Measurements from ENCODE around the gene KLF3.

Gene KLF3

GRCh38 chr4:38663801-38664705, at the start of gene KLF3:
Gene KLF3 (plus strand): TSS chr4:38664199. CDS start chr4:38680626, 16,427 bp downstream.
- TF ChIP-seq CTCF (IDR thresholded peaks at IDR 0.05; ENCODE audit: low read depth, low read length) = no peak
- H3K4me3 ChIP-seq (ENCODE audit: low read depth, low read length) = peak within 1 kb of the TSS; percentile 83

GRCh38 chr4:38614231-38614630, 49.8 kb upstream of the KLF3 start:
- H3K4me3 ChIP-seq (ENCODE audit: low read depth, low read length) = no peak overlapping the region
- TF ChIP-seq CTCF (IDR thresholded peaks at IDR 0.05; ENCODE audit: low read depth, low read length) = no peak

- no peak overlapping the region for H3K4me3 ChIP-seq (ENCODE audit: low read depth, low read length)
- TF ChIP-seq CTCF (IDR thresholded peaks at IDR 0.05; ENCODE audit: low read depth, low read length) = no peak
Measured at GRCh38 chr4:38615847-38616246, 48.2 kb upstream of the KLF3 start.

GRCh38 chr4:38618505-38618904, 45.5 kb upstream of the KLF3 start:
- no peak overlapping the region for H3K4me3 ChIP-seq (ENCODE audit: low read depth, low read length)
- TF ChIP-seq CTCF (IDR thresholded peaks at IDR 0.05; ENCODE audit: low read depth, low read length) = no peak

- H3K4me3 ChIP-seq (ENCODE audit: low read depth, low read length) = no peak overlapping the region
- no peak for TF ChIP-seq CTCF (IDR thresholded peaks at IDR 0.05; ENCODE audit: low read depth, low read length)
Measured at GRCh38 chr4:38619316-38619715, 44.7 kb upstream of the KLF3 start.

GRCh38 chr4:38620065-38620464, 43.9 kb upstream of the KLF3 start:
- TF ChIP-seq CTCF (IDR thresholded peaks at IDR 0.05; ENCODE audit: low read depth, low read length) = no peak
- no peak overlapping the region for H3K4me3 ChIP-seq (ENCODE audit: low read depth, low read length)

- TF ChIP-seq CTCF (IDR thresholded peaks at IDR 0.05; ENCODE audit: low read depth, low read length) = no peak
- no peak overlapping the region for H3K4me3 ChIP-seq (ENCODE audit: low read depth, low read length)
Measured at GRCh38 chr4:38620527-38621027, 43.4 kb upstream of the KLF3 start.
